Measurements from ENCODE around the gene MYL2.

The MYL2 gene

DNA sequence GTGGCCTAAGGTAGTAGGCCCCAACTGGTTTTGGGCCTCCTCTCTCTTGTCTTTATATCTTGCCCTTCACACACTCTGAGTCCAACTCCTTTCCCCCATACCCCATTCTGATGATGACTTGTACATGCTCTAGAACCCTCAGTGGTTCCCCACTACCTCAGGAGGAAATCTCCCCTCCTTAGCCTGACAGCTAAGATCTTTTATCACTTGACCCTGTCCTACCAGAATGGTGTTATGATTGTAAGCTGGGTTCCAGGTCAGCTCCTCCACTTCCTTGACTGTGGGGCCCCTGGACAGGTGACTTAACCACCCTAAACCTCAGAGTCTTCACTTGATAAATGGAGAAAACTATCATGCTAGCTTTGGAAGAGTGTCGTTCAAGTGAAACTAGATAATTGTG, 9.4 kb upstream of the MYL2 start:
- no peak for DNase-seq

DNA sequence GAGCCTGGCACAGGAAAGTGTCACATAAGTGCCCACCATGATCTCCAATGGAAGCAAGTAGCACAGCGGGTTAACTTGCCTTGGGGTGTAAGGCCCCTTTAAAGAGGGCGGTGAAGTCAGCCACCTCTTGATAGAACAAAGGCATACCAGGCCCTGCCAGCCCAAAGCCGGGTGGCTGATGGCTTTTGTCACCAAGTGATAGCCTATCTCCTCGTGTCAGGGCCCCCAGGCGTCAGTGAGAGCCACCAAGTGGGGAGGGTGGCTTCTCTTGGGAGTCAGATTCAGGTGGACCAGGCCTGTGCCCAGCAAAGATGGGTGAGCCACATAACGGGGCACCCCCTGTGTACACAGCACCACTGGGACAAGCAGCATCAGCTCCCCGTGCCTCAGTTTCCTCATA, 8.3 kb upstream of the MYL2 start:
- no peak for DNase-seq

- DNase-seq, result no peak
These were observed 7.2 kb upstream of the MYL2 start for GRCh38 chr12:110927546-110927945.

DNA sequence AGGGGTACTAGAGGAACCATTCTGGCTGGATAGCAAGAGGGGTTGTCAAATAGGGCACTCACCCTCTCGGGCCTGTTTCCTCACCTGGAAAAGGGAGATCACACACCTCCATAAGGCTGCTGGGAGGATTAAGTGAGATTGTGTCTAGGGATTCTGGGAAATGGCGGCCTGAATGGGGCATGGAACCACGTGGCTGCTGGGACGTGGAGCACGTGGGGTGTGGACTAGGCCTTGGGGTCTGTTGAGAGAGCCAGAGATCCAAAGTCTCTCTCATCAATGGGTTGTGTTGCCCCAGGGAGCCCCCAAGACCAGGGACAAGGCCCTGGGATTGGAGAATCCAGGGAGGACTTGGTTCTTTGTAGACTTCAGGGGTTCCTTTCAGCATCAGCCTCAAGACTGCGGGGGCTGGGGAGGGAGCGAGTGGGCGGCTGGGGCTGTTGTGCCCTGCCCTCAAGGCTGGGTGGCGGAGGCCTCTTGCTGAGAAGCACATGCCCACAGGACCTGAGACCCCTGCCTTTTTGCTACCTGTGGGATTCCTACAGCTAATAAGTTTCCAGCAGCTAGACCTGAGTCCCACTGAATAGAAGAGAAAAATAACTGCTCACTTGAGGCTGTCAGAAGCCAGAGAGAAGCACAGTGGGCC, 3.4 kb upstream of the MYL2 start:
- DNase-seq, result no peak

- no peak for DNase-seq
These were observed 2.8 kb upstream of the MYL2 start for GRCh38 chr12:110923192-110923591.

- DNase-seq, result no peak
These were observed 2.3 kb upstream of the MYL2 start for GRCh38 chr12:110922652-110923051.

DNA sequence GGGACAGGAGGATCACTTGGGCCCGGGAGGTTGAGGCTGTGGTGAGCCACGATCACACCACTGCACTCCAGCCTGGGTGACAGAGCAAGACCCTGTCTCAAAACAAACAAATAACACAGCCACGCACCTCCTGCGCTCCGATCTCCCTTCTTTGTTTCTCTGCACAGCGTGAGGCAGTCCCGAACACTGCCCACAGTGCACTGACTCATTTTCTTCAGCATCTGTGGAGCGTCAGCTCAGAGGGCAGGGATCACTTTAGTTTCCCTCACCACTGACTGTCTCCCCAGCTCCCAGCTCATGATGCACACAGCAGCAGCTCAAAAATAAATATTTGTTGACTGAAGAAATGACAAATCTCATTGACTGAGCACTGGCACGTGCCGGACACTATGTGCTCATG, 883 bp upstream of the MYL2 start:
- DNase-seq, result no peak

DNA sequence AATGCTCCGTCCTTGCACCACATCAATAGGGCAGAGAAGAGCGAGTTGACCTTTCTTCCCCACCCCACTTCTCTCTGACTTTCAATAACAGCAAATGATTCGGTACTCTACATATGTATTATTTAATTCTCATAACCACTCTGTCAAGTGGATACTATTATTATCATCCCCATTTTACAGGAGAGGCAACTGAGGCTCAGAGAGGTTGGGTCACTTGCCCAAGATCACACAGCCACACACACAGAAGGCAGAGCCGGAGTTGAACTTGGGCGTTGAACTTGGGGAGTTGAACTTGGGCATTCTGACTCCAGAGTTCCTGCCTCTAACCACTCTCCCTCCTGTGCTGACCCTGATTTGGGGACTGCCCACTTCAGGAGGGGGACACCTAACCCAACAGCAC, 659 bp downstream of the MYL2 start:
- no peak for DNase-seq

DNA sequence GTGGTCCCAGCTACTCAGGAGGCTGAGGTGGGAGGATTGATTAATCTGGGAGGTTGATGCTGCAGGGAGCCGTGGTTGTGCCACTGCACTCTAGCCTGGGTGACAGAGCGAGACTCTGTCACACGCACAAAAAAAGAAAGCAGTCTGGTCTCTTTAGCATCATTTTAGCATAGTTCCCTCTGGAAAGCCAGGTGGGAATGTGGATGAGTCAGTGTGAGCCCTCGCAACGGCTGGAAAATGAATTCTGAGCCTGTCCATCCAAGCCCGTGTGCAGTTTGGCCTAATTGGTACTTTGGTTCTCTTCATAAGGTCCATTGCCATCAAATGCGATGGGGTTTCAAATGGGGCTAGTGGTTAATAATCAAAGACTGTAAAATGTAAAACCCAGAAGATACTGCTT, 2.4 kb downstream of the MYL2 start:
- no peak for DNase-seq

GRCh38 chr12:110917467-110917866, 2.9 kb downstream of the MYL2 start:
- DNase-seq, result no peak

DNA sequence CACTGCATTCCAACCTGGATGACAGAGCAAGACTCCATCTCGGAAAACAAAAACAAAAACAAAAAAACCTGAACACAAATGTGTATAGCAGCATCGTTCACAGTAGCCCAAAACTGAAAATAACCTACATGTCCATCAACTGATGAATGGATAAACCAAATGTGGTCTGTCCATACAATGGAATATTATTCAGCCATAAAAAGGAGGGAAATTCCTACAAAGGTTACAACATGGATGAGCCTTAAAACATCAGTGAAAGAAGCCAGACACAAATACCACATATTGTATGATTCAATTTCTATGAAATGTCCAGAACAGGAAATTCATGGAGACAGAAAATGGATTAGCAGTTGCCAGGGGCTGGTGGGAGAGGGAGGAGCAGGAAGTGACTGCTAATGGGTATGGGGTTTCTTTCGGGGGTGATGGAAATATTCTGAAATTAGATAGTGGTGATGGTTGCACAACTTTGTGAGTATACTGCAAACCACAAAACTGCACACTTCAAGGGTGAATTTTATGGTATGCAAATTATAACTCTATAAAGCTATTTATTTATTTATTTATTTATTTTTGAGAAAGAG, 4.0 kb downstream of the MYL2 start:
- DNase-seq, result no peak

- DNase-seq, result no peak
These were observed 7.0 kb downstream of the MYL2 start for GRCh38 chr12:110913119-110914056.

DNA sequence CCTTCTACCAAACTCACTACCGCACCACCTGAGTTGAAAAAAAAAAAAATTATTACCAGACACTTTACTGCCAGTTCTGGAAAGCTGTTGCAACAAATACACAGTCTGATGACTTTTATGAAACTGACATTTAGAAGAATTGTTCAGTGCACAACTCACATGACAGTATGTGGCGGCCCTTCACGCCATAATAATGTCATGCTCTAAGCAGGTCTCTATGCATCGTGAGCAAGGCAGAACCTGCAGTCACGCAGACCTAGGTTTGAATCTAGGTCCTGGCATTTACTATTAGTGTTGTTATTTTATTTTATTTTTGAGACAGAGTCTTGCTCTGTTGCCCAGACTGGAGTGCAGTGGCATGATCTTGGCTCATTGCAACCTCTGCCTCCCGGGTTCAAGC, 8.1 kb downstream of the MYL2 start:
- no peak for DNase-seq

DNA sequence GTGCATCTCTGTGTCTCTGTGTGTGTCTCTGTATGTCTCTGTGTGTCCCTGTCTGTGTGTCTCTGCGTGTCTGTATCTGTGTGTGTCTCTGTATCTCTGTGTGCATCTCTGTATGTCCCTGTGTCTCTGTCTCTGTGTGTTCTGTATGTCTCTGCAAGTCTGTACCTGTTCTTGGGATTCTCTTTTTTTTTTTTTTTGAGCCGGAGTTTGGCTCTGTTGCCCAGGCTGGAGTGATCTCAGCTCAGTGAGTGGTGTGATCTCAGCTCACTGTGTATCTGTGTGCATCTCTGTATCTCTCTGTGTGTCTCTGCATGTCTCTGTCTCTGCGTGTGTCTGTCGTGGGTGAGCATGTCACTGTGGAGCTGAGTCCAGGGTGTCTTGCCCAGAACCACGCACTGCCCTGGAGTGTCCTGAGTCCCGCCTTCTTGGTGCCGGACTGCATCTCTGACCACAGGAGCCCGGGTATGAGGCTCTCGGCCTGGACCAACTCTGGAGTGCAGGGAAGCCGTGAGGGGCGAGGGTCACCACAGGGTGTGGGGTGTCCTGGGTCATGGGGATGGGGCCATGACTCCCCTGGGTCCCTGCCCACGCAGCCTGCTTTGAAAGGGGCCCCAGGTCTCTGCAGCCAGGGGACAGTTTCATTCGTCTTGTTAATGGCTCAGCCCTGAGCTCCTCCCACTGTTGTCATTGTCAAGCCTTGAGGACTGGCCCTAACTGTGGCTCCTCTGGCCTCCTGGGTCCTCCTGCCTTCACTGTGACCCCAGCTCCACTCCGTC, 11.8 kb downstream of the MYL2 start:
- DNase-seq, result no peak

GRCh38 chr12:110907583-110907982, 12.8 kb downstream of the MYL2 start:
- no peak for DNase-seq

- no peak for DNase-seq
These were observed 13.4 kb downstream of the MYL2 start for GRCh38 chr12:110906985-110907384.

DNA sequence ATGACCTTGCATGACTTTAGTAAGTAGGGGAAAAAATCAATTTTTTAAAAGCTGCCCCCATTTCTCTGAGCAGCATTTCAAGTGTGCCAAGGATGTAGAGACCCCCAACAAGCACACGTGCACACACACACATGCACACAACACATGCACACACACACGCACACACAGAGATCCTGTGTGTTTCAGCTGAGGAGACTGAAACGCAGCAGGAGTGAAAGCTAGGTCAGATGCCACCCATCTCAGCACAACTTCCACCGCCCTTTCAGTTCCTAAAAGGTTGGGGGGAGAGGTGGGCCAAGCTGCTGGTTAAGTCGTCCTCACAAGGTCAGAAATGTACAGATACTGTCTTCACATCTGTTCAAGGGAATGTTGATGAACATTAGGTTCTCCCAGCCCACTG, 13.9 kb downstream of the MYL2 start:
- no peak for DNase-seq

DNA sequence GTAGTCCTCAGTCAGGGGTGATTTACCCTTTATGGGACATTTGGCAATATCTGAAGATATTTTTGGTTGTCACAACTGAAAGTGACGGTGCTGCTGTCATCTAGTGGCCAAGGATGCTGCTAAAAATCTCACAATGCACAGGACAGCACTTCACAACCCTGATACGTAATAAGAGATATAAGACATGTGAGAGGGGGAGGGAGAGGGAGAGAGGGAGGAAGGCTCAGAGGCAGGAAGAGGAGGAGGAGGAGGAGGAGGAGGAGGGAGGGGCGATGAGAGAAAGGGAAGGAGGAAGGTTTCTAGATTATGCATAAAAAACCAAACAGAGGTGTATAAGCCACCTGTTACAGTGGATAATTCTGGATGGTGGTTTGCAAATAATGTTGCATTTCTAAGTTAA, 14.3 kb downstream of the MYL2 start:
- DNase-seq, result no peak

- DNase-seq, result no peak
These were observed 16.9 kb downstream of the MYL2 start for GRCh38 chr12:110903511-110903910.

DNA sequence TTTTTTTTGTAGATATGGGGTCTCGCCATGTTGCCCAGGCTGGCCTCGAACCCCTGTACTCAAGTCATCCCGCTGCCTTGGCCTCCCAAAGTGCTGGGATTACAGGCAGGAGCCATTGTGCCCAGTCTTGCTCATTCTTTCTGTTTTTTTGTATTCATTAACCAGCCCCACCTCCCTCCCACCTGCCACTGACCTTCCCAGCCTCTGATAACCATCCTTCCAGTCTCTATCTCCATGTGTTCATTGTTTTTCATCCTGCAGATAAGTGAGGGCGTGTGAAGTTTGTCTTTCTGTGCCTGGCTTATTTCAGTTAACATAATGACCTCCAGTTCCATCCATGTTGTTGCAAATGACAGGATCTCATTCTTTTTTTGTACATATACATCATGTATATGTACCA, 19.0 kb downstream of the MYL2 start:
- DNase-seq, result no peak

DNA sequence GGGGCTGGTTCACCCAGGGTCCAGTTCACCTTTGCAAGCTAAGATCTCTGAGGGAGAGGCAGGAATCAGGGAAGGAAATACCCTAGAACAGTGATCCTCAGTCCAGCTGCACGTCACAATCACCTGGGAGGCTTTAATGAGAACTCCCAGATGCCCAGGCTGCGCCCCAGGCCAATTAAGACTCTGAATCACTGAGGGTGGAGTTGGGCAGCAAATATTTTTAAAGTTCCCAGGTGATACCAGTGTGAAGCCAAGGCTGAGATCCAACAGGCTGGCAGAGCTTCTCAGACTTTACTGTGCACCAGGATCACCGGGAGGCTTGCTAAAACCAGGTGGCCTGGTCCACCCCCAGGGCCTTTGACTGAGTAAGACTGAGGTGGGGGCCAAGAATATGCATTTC, 23.8 kb downstream of the MYL2 start:
- DNase-seq, result no peak

- no peak for DNase-seq
These were observed 26.4 kb downstream of the MYL2 start for GRCh38 chr12:110893956-110894355.

GRCh38 chr12:110889361-110889760, 31.0 kb downstream of the MYL2 start:
- DNase-seq, result no peak
